Heart right ventricle (tissue), 16 donors: Measurements from ENCODE around the gene SNRNP48. TPM values are rescaled to one million over a fixed set of nuclear protein-coding genes. Genes with fewer than 3 reads are reported as not detected.
A peak's percentile ranks its signal among the peaks of the same experiment; 100 is the strongest.

Experiments
- ATAC-seq, 8 donors: fragments of 200-7000 bp; cut with Tn5 transposase; one replicate each; pipeline ENCODE4 v1.9.1; 2020; ENCODE audit warnings: mild to moderate bottlenecking in 8 of 8, moderate library complexity in 8 of 8, moderate number of reproducible peaks in 1 of 8
- DNase-seq, 2 donors: peaks; one replicate each; pipeline ENCODE4 v3.0.0-alpha.2; 2020
- H3K27ac ChIP-seq, 10 donors: fragments of 200-600 bp; sonication (generic) in 2 of 10; one replicate each; pipeline versions ENCODE4 v1.5.0 to v1.8.0; 2020 to 2022; ENCODE audit warnings: mild to moderate bottlenecking in 3 of 10
- H3K27me3 ChIP-seq, 7 donors: fragments of 200-600 bp; one replicate each; pipeline ENCODE4 v1.8.0; 2021 to 2022; ENCODE audit warnings: mild to moderate bottlenecking in 2 of 7
- H3K36me3 ChIP-seq, 9 donors: fragments of 200-600 bp; sonication (generic) in 1 of 9; one replicate each; pipeline versions ENCODE4 v1.5.0 to v1.8.0; 2020 to 2022; ENCODE audit warnings: mild to moderate bottlenecking in 2 of 9
- H3K4me1 ChIP-seq, 9 donors: fragments of 200-600 bp; sonication (generic) in 1 of 9; one replicate each; pipeline versions ENCODE4 v1.5.0 to v1.8.0; 2020 to 2022; ENCODE audit warnings: mild to moderate bottlenecking in 4 of 9
- H3K4me3 ChIP-seq, 10 donors: fragments of 200-600 bp; sonication (generic) in 2 of 10; one replicate each; pipeline versions ENCODE4 v1.5.0 to v1.8.0; 2020 to 2022; ENCODE audit warnings: mild to moderate bottlenecking in 7 of 10, moderate library complexity in 2 of 10
- H3K9me3 ChIP-seq, 11 donors: fragments of 200-600 bp in 10 of 11; sonication (generic) in 2 of 11; one replicate each; pipeline versions ENCODE4 v1.5.0 to v1.8.0; 2013 to 2022; ENCODE audit warnings: mild to moderate bottlenecking in 2 of 11, control low read depth in 1 of 11, moderate library complexity in 1 of 11
- CTCF ChIP-seq, 9 donors: fragments of 200-600 bp; sonication (generic) in 2 of 9; IDR thresholded peaks; one replicate each; pipeline versions ENCODE4 v1.5.0 to v1.8.0; 2021 to 2022; ENCODE audit warnings: antibody characterized with exemption in 9 of 9, mild to moderate bottlenecking in 5 of 9, moderate library complexity in 1 of 9
- WGBS, 2 donors: extraction: QIAGEN DNeasy Blood & Tissue Kit; methylation state at CpG; one replicate each; pipeline ENCODE4 v1.1.7; 2013; ENCODE audit warnings: inconsistent platforms in 1 of 2; 5-methylcytosine and 5-hydroxymethylcytosine counted together
- intact Hi-C, 10 donors: fragments of 100-400 bp; cut with DNase I; formaldehyde crosslinking; loops; one replicate each; pipeline versions ENCODE4 v1.11.1 to v1.14.2; 2022
- long read RNA-seq, 3 donors: library from polyadenylated mRNA; unstranded; transcript quantifications; one replicate each; pipeline ENCODE4 v2.0.0, GENCODE V29; 2020 to 2021
- polyA plus RNA-seq, 2 donors: library from polyadenylated mRNA; stranded (reverse); fragments of 200-250 nt; gene quantifications; one replicate each; pipeline ENCODE4 v1.2.3, GENCODE V29; 2013
- total RNA-seq, 10 donors: library from RNA; stranded (reverse); fragmentation: NEBNext Ultra II Directional in 3 of 10; extraction: Animal tissue kit (Norgen Biotek cat#: 25700) in 3 of 10; gene quantifications; one replicate each; pipeline versions ENCODE4 v1.2.1 to v1.2.4, GENCODE V29; 2021 to 2023
- donor health status: Arrhythmogenic right ventricular cardiomyopathy.
- donor health status: ischemic (EF 13 %, LVEDD 7.1; RV severe dilation, severe dysfunction).
- donor health status: healthy with polysubstance abuse.
- donor health status: DM: no; HTN: yes; CAD: no.
- donor health status: DM: no; HTN: no; CAD: no.
- donor health status: ischemic (EF 25% LVEDD 6.9; RV normal size, moderate dysfunction).
- donor health status: ischemic (EF 25% LVEDD 5.7; RV mildly dilated, moderate dysfunction).
- donor health status: healthy.
- donor health status: DM: yes; HTN: yes; CAD: no.
- donor health status: Ischemic cardiomyopathy.
- donor health status: ischemic (EF 35%, LVEDD 5.7; RV mildly dilated, moderate dysfunction).
- donor health status: nonischemic (EF 11% LVEDD 7.7; RV severe dilation, severe dysfunction).
- donor health status: DM: yes; HTN: yes; CAD: no.
- donor health status: PGD.
- donor health status: ischemic (EF 29% LVEDD 5.4; RV normal size, mild dysfunction).
- donor health status: nonischemic (EF 23%, LVEDD 6.1; RV moderate dilation, normal function).

Gene SNRNP48
- total RNA-seq = 10 to 100 TPM in 9 of 10 donors, 1 to 10 TPM in 1; 9.1 to 21.1 (median 13.1) TPM
- polyA plus RNA-seq = 10 to 100 TPM; 10.4 to 16.2 TPM
- long read RNA-seq, donor 1, full-length matches to known transcripts = 2 of 7 reads
- long read RNA-seq, donor 1, partial matches to known transcripts = 4 of 7 reads
- long read RNA-seq, donor 1, other reads (novel, unspliced or antisense) = 1 of 7 reads
- long read RNA-seq, donor 2, full-length matches to known transcripts = 4 of 10 reads
- long read RNA-seq, donor 2, partial matches to known transcripts = 5 of 10 reads
- long read RNA-seq, donor 2, other reads (novel, unspliced or antisense) = 1 of 10 reads
- long read RNA-seq, donor 3, full-length matches to known transcripts = 3 of 11 reads
- long read RNA-seq, donor 3, partial matches to known transcripts = 3 of 11 reads
- long read RNA-seq, donor 3, other reads (novel, unspliced or antisense) = 5 of 11 reads

GRCh38 chr6:7589949-7590917 is at the start of gene SNRNP48:
Gene SNRNP48, plus strand, starts transcription at chr6:7590198. Its CDS starts 60 bp downstream, at chr6:7590258.
- peak; percentile 94 to 96 for DNase-seq
- no peak for TF ChIP-seq CTCF (IDR thresholded peaks at IDR 0.05)
- H3K36me3 ChIP-seq = peaks cover 0 to 25% (median 8%) of the 10 kb centered on the region in 9 donors
- peaks cover 0 to 56% (median 39%) of the 10 kb centered on the region in 9 donors for H3K4me1 ChIP-seq
- H3K9me3 ChIP-seq = no peaks in the 10 kb centered on the region
- intact Hi-C loops = loop anchor here in 3 of 10 donors (10.0 kb wide), 3 partner anchors 165 to 275 kb away; partner anchors contain the start of gene SSR1 (in 1 of the 3)
- H3K27ac ChIP-seq = peak within 1 kb of the TSS; percentile 16 to 89 (median 86)
- 0 to 1% methylated on average over 70 to 72 of the region's 72 CpGs for WGBS, 2 donors
- ATAC-seq = peak; percentile 98 to 100 (median 99)
- no peaks in the 10 kb centered on the region for H3K27me3 ChIP-seq
- peak within 1 kb of the TSS; percentile 63 to 100 (median 90) for H3K4me3 ChIP-seq

DNA sequence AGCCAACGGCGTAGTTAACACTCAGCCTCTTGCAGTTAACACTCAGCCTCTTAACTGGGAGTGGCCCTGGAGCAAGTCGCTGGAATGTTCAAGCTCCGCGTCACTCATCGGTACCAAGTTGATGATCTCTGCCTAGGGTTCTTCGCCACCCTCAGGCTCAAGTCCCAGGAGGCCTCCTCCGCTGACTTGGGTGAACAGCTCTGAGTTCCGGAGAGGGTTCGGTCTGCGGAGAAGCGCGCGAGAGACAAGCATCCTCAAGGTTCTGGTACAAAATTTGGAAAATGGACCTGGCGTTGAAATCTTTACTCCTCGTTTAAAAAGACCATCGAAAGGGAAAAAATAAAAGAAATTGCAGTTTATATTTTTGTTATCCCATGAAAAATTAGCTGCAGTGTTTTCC is 49.4 kb upstream of the SNRNP48 start:
- Histone ChIP-seq H3K27ac (peak overlapping the region; percentile 84 to 93 (median 90)), H3K27me3 (peaks cover 0 to 100% (median 62%) of the 10 kb centered on the region in 7 donors), H3K9me3 (no peaks in the 10 kb centered on the region), H3K36me3 (no peaks in the 10 kb centered on the region), H3K4me1 (peaks cover 0 to 29% (median 15%) of the 10 kb centered on the region in 9 donors), H3K4me3 (peak overlapping the region; percentile 53 to 73 (median 66))
- 8 to 14% methylated on average over 17 of the region's 17 CpGs for WGBS, 2 donors
- intact Hi-C loops = loop anchor here in 6 of 10 donors (2.0 to 10.0 kb wide), 5 partner anchors 72 to 118 kb away; no protein-coding TSS in a partner anchor
- peak in 7 of 8 donors; percentile 8 to 58 (median 49) for ATAC-seq
- DNase-seq = peak; percentile 36 to 42
- TF ChIP-seq CTCF (IDR thresholded peaks at IDR 0.05) = no peak

- Histone ChIP-seq H3K4me1 (peaks cover 0 to 29% (median 15%) of the 10 kb centered on the region in 9 donors), H3K9me3 (no peaks in the 10 kb centered on the region), H3K36me3 (no peaks in the 10 kb centered on the region), H3K4me3 (peak within 1 kb of the TSS; percentile 53 to 73 (median 66)), H3K27ac (peak within 1 kb of the TSS; percentile 84 to 93 (median 90)), H3K27me3 (peaks cover 0 to 100% (median 58%) of the 10 kb centered on the region in 7 donors)
- whole genome bisulfite sequencing, 2 donors = 1% methylated on average over 100 to 104 of the region's 105 CpGs
- intact Hi-C loops = loop anchor here in 6 of 10 donors (2.0 to 10.0 kb wide), 5 partner anchors 73 to 119 kb away; no protein-coding TSS in a partner anchor
- TF ChIP-seq CTCF (IDR thresholded peaks at IDR 0.05) = no peak
- ATAC-seq (peak; percentile 62 to 88 (median 74)), DNase-seq (peak; percentile 63 to 76)
Observed at GRCh38 chr6:7541175-7542064, 48.6 kb upstream of the SNRNP48 start, which contains the start of gene DSP. Gene DSP, plus strand, starts transcription at chr6:7541671. Its CDS starts 245 bp downstream, at chr6:7541916.
